ENCODE data around the gene RNF146.

DNA sequence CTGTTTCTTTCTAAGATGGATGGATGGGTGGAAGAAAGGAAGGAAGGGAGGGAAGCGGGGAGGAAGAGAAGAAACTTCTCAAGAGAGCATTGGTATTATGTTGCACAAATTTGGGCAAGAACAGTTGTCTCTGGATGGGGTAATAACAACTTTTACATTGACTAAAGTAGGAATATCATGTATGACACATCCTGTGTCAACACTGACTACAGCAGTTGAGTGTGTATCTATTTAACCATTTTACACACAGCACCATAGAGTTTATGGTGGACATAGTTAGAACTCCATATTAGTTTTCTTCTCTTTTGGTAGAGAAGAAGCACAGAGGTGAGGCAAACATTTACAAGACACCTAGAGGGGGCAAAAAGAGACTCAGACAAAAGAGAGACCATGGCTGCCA, 44.2 kb upstream of the RNF146 start:
- TF ChIP-seq, protein P1, sequence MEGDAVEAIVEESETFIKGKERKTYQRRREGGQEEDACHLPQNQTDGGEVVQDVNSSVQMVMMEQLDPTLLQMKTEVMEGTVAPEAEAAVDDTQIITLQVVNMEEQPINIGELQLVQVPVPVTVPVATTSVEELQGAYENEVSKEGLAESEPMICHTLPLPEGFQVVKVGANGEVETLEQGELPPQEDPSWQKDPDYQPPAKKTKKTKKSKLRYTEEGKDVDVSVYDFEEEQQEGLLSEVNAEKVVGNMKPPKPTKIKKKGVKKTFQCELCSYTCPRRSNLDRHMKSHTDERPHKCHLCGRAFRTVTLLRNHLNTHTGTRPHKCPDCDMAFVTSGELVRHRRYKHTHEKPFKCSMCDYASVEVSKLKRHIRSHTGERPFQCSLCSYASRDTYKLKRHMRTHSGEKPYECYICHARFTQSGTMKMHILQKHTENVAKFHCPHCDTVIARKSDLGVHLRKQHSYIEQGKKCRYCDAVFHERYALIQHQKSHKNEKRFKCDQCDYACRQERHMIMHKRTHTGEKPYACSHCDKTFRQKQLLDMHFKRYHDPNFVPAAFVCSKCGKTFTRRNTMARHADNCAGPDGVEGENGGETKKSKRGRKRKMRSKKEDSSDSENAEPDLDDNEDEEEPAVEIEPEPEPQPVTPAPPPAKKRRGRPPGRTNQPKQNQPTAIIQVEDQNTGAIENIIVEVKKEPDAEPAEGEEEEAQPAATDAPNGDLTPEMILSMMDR (IDR thresholded peaks at IDR 0.05; ENCODE audit: low read length) = no peak
- TF ChIP-seq EZH2phosphoT487 (IDR thresholded peaks at IDR 0.05; ENCODE audit: low read length) (no peak), EZH2 (optimal IDR thresholded peaks at IDR 0.05; ENCODE audit: low read depth, low read length) (no peak)
